ENCODE results near the gene GRK5.
"Not testable (repeated sequence)": the region's sequence is repeated elsewhere in the genome, so short reads cannot be mapped to it uniquely, and the experiment has no call there.

GRK5 gene

GRCh38 chr10:119207366-119207666 is at the start of gene GRK5:
GRK5 (plus strand) TSS chr10:119207571; CDS start chr10:119207918, 347 bp downstream.
- DNase-seq, result peak; percentile 4

DNA sequence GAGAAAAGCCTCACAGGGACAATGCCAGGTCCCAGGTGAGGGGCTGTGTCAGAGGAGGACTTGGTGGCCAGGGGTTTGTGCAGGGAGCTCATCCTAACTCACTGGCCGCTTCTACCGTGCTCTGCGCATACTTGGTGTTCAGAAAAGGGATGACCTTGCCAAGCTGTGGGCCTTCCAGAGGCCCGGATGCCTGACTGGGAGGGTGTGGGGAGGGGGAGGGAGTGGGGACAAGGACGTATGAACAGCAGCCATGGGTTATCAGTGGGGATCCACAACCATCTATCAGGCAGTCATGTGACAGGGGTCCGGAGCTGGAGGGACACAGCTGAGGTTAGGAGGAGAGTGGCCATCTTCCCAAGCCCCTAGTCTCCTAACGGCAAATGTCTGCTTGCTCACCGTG is 48.0 kb upstream of the GRK5 start:
- DNase-seq, result no peak

DNA sequence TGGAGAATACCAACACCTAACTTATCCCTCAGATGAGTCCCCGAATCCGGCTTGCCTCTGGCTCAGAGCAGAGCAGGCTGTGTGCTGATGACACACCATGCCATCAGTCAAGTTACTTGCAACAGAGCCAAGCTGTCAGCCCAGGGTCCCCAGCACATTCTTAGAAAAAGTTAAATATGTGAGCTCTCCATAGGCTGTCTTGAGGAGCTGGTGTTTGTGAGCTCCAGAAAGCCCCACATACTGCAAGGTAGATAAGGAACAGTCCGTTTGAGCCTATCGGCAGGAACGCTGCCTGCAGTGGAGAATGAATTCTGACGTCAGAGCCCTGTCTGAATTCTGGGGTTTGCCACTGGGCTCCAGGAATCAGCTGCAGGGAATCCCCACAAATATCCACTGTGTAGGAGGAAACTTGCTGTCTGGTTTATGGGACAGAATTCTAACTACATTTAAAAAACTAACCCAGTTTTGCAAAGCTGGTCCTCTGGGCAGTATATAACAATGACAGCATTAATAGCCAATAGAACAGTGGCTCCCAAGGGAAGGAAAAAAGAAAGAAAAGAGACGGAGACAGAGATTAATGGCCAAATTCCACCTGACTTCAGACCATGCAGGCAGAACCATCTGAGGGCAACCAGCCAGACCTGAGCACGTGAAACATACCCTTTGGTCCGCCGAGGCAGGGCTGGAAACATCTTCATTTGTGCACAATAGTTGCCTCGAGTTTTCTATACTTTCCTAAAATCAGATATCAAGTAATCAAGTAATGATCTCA is 45.5 kb upstream of the GRK5 start:
- no peak for DNase-seq

DNA sequence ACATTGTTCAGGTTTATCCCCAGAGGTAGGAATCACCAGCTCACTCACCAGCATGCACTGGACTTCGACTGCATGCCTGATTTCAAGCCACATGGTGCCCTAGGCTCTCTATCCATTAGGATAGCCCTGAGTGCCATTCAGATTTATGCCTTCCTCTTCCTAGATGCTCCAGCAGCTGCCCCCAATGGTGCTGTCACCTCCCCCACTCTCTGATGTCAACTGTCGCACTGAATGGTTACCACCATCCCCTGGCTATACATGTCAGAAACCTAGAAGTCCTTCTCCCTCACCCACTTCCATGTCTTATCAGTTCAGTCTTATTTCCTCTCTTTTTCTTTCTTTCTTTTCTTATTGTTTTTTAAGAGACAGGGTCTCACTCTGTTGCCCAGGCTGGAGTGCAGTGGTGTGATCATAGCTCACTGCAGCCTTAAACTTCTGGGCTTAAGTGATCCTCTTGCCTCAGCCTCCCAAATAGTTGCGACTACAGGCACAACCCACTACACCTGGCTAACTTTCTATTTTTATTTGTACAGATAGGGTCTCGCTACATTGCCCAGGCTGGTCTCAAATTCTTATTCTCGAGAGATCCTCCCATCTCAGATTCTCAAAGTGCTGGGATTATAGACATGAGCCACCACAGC is 44.8 kb upstream of the GRK5 start:
- DNase-seq, result no peak

DNA sequence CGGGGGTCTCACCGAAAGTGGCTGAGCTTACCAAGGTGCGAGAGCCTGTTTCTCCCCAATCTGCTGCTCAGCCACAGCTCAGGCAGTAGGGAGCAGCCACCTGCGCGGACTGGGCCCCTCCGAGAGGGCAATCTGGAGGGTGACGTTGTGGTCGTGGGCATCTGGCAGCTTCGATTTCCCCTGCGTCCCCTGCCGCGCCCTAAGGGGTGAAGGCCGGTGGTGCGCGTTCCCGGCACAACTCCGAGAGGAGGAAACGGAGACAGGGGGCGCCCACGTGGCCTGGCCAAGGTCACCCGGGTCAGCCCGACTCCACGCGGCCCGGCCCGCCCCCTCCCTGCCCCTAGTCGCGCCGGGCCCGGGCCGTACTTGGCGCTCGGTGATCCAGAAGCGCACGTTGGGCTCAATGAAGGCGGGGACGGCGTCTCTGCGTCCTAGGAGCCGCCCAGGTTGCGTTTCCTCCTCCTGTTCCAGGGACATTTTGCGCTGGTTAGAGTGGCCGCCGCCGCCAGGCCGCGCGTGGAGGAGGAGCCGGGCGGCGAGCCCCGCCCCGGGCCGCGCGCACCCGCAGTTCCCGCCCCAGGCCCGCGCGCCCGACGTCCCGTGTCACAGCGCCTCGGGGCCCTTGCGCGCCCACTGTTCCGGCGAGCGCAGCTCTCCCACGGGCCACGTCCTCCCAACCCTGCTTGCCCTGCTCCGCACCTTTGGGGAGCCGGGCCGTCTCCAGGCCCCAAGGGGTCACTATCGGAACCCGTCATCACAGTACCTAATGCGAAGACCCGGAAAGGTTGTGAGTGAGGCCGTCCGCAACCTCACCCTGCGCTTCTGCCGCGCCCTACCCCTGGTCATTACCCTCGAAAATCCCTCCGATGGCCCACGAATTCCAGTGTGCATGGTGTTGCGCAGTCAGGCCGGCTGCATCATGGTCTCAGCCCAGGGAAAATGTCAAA is 41.9 kb upstream of the GRK5 start, which contains the start of gene SFXN4:
TSS of gene SFXN4 (minus strand) at position 544 of the 947 bp plus-strand sequence. CDS start at position 477, 67 bp downstream.
- DNase-seq, result no peak

DNA sequence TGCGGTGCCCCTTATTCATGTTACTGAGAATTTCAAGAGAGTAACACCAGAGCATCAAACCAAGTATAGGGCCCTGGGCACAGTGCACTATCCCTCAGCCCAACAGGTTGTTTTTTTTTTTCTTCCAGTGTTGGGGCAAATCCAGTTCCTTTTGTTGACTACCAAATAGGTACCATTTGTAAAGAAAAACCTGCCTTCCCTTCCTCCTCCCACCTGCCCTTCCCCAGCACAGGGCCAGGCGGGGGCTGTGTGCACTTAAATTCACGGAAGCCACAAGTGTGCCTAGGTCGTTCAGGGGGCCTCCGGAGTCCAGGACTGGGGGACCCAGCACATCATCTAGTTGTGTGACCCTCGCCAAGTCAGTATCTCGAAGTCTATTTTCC is 41.3 kb upstream of the GRK5 start:
- DNase-seq, result no peak

DNA sequence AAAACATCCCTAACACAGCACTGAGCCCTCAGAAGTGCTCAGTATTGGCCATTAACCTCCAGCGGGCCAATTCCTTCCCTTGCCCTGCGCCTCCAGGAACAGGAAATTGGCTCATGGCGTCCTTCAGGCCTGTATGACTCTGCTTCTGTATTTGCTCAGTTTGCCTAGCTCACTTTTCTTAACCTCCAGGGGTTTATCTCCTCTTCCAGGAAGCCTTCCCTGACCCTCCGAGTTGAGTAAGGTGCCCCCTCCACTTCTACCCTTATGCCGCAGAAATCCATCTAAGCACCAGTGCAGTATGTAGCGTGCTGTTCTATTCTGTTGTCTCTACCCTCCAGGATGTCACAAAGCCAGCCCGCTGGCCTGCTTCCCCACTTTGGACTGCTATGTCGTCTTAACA is 40.8 kb upstream of the GRK5 start:
- DNase-seq, result no peak

- no peak for DNase-seq
These were observed 40.3 kb upstream of the GRK5 start for GRCh38 chr10:119167041-119167440.

DNA sequence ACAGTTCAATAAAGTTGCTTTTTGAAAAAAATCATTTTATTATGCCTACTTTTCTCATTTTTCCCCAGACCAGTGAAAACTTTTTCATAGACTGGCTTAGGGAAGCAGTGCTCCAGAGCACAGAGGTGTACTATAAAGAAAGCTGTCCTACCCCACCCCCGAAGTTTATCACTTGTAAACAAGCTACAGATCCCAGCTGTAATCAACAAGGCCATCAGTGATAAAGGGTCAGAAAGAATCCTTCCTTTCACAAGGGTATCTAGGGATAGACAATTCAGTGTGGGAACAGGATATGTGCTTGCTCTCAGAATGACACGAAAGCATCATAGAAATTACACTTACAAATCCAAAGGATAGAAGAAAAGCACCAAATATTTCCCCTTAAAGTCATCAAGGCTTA is 33.3 kb upstream of the GRK5 start:
- DNase-seq, result no peak

DNA sequence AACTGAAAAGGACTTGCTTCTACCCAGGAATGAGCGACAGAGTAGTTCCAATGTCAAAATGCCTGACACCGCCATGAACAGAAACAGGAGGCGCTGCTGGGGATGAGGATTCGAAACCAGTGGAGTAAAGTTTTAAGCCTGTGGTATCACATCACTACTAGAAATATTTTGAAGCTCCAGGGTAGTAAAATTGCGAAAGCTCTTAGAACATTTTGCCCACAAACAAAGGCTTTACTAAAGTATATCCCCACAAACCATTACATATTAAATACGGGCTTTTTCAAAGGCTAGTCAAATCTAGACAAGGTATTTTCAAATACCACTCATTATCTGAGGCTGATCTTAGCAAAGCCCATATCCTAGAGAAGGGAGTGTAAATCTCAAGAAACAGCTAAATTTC is 31.2 kb upstream of the GRK5 start:
- no peak for DNase-seq

DNA sequence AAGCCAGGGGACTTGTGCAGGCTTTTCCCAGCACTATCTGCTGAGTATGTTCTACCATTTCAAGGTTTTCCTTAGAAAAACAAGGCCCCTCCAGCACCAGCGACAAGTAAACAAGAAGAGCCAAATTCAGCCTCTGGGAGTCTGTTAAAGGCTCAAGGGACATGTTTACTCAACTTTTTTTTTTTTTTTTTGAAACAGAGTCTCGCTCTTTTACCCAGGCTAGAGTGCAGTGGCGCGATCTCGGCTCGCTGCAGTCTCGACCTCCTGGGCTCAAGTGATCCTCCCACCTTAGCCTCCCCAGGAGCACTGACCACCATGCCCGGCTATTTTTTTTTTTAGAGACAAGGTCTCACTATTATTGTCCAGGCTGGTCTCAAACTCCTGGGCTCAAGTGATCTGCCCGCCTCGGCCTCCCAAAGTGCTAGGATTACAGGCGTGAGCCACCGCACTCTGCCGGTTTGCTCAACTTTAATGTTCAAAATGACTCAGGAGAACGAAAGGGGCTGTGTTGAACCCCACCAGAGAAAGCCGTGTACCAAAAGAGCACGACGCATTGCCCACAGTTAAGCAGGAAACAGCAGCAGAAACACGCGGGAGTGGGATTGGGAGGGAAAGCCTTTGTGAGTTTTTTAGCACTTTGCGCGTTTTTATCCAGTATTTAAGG is 29.5 kb upstream of the GRK5 start:
- DNase-seq, result no peak

DNA sequence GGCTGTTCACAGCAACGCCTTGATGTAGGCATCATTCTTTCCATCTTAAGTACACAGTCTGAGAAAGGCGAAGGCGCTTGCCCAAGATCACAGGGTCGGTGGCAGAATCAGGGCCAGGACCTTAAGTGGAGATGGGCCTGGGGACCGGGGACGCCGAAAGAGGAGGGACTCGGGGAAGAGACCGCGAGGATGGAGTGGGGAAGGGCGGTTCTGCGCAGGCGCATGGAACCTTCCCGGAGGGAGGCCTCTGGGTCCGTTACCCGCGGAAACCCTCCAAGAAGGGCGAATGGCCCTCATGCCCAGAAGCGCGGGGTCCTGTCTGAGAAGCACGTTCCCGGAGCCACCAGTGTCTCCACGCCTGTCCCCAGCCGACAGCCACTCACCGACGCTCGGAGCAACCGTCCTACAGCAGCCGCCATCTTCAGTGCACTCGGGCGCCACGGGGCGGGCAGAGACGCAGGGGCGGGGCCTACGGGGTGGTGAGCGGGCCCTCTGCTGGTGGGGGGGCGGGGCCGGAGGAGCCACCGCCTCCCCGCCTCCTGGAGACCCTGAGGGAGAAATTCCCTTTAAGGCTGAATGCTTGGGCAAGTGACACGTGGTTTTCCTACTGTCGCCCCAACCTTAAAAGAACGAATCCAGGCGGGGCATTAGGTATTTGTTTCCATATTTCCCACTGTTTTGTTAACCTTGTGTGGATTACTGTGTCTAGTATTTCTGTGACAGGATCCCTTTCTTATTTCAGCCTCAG is 28.8 kb upstream of the GRK5 start, which contains the start of gene PRDX3:
TSS of gene PRDX3 (minus strand) at position 441 of the 748 bp plus-strand sequence. CDS start at position 419, 22 bp downstream.
- DNase-seq, result peak; percentile 40

DNA sequence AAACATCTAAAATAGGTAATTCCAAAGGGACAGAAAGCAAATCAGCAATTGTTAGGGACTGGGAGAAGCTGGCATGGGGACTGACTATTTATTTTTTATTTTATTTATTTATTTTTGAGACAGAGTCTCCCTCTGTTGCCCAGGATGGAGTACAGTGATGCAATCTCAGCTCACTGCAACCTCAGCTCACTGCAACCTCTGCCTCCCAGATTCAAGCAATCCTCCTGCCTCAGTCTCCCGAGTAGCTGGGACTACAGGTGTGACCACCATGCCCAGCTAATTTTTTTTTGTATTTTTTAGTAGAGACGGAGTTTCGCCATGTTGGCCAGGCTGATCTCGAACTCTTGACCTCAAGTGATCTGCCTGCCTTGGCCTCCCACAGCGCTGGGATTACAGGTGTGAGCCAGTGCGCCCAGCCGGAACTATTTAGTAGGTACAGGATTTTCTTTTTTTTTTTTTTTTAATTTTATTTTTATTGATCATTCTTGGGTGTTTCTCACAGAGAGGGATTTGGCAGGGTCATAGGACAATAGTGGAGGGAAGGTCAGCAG is 26.4 kb upstream of the GRK5 start:
- not testable (repeated sequence) for DNase-seq

DNA sequence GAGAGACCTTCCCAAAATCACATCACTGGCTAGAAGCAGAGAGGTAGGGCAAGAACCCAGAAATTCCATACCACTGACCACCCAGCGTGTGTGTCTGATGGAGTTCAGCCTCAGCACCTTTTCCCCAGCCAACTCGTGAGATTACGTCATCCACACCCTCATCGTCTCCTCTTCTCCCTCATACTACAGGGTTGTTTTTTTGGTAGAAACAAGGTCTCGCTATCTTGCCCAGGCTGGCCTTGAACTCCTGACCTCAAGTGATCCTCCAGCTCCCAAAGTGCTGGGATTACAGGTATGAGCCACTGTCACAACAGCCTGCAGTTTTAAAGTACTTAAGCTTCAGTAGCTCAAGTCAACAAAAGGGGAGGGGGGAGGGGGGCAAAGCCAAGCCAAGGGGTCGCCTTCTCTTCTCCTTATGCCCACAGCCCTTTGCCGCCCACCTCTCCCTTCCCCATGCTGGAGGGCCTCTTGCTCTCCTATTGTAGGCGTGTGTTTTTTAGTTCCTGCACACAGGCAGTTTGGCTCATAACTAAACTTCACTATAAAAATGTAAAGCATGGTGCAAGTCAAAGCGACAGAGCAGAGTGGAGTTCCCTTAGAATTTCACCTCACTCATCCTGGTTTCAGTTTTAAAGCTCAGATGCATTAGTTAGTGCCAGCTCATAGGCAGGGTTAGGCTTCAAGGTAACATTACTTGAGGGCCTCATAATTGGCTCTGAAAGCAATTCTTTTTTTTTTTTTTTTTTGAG is 23.5 kb upstream of the GRK5 start:
- DNase-seq, result no peak

DNA sequence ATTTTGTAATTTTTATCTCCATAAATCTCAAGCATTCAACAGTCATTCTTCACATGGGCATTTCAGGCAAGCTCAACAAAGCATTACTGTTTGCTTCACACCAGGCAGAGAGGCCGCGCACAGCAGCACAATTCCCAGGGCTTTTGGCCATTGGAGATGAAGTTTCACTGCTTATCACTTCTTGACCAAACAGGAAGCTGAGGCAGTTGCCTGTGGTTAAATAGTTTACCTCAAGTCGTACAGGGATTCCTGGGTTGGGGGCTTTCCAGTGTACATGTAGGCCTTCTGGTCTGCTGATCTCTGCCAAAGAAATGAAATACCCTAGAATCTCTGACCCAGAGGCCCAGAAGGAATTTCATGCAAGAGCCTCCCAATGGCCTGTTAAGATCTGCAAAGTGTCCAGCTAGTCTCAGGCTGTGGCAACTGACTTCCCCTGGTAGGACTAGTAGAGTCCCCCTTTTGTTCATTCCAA is 17.5 kb upstream of the GRK5 start:
- DNase-seq, result no peak

GRCh38 chr10:119190353-119190752 is 17.0 kb upstream of the GRK5 start:
- no peak for DNase-seq

- no peak for DNase-seq
These were observed 16.2 kb upstream of the GRK5 start for GRCh38 chr10:119190954-119191785.

DNA sequence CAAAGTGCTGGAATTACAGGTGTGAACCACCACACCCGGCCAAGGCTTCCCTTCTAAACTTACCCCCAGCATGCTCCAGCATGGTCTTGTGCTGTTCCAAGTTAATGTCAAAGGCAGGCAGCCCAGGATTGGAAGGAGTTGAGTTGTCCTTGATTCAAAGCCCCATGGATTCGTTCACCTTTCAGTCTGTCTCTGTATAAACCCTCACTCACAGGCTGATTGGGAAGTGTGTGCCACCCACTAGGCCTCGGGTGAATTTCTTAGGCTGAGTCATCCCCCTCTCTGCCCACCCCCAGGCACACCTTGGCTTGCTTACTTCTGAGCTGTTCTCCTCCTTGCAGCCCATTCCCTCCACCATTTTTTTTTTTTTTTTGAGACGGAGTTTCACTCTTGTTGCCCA is 15.5 kb upstream of the GRK5 start:
- DNase-seq, result no peak

DNA sequence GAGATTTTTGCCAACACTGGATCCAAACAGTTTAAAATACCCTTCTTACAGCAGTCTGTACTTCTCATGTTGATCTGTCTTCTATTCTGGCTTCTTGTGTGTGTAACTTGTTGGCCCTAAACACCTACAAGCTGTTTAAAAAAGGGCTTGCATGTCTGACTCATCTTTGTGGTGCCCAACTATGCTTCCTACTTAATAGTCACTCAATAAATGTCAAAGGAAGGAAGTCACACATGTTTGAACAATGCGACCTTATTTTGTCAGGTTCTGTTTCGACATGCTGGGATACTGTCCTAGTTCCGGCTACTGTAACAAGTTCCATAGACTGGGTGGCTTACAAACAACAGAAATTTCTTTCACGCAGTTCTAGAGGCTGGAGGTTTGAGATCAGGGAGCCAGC is 9.4 kb upstream of the GRK5 start:
- no peak for DNase-seq

- no peak for DNase-seq
These were observed 8.9 kb upstream of the GRK5 start for GRCh38 chr10:119198438-119198837.
